HG02798 (cell line): ENCODE data around the gene SLC17A7.
"Not testable (repeated sequence)": the region's sequence is repeated elsewhere in the genome, so short reads cannot be mapped to it uniquely, and the experiment has no call there.

Source experiments
- ATAC-seq: cut with Tn5 transposase; IDR thresholded peaks from one replicate; pipeline ENCODE4 v1.9.1; 2021; ENCODE audit warnings: mild to moderate bottlenecking; ENCODE audit not compliant: unreplicated experiment, poor library complexity

The SLC17A7 gene

DNA sequence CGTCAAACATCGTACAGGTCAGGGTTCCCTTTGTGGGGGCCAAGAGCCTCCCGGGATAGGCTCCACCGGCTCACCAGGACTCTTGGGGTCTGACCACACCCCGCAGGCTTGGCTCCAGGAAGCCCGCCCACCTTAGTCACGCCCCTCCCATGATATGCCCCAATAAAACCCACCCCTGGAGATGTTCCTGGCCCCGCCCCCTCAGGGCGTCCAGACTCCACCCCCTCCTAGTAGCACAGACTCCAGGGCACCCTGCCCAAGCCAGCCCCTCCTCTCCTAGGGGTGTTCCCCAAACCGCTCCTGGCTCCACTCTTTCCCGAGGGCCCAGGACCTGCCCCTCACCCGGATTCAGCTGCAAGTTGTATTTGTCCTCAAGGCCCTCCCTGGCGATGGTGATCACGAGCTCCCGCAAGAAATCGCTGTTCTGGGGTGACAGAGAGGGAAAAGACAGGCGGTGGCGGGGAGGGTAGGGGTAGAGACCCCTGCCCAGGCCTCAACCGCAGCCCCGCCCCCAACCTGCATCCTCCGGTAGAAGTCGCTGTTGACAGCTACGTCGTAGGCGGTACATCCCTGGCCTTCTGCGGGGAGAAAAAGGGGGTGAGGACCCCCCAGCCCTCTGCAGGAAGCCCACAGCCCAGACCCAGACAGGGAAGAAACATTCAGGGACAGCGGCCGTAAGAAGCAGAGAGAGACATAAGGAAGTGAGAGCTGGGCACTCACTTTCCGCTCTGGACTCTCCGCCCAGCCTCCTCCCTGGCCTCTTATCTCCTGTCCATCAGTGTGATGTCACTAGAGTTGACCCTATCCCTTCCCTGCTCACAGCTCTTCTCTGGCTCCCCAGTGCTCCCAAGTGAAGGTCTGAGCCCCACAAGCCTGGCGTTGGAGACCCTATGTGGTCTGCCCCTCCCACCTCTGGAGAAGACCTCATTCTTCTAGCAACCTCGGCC lies 6.4 kb upstream of the SLC17A7 start:
- no peak for ATAC-seq

DNA sequence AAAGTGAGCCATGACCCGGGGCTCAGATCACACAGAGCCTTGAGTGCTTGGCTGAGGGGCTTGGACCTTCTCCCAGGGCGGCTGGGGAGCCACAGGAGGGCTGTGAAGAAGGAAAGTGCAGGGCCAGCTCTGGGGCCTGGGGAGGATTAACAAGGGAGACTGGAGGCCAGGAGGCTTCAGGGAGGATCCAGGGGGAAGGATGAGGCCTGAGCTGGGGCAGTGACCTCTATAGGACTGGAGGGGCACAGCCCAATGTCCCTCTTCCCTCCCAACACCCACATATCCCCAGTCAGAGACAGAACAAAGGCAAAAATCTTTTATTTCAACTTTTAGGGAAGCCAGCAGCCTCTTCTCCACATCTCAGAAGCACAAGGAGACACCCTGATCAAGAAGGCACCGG lies 4.7 kb upstream of the SLC17A7 start:
- ATAC-seq = no peak

DNA sequence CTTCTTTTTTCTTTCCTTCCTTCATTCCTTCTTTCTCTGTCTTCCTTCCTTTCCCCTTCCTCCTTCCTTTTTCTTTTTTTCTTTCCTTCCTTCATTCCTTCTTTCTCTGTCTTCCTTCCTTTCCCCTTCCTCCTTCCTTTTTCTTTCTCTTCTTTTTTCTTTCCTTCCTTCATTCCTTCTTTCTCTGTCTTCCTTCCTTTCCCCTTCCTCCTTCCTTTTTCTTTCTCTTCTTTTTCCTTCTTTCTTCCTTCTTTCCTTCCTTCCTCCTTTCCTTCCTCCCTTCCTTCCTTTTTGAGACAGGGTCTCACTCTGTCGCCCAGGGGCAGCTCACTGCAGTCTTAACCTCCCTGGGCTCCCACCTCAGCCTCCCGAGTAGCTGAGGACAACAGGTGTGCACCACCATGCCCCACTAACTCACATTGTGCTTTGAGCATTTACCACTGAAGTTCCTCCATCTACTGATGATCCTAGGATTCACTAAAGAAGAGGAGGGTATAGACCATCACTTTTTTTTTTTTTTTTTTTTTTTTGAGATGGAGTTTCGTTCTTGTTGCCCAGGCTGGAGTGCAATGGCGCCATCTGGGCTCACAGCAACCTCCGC lies 2.9 kb upstream of the SLC17A7 start:
- not testable (repeated sequence) for ATAC-seq

DNA sequence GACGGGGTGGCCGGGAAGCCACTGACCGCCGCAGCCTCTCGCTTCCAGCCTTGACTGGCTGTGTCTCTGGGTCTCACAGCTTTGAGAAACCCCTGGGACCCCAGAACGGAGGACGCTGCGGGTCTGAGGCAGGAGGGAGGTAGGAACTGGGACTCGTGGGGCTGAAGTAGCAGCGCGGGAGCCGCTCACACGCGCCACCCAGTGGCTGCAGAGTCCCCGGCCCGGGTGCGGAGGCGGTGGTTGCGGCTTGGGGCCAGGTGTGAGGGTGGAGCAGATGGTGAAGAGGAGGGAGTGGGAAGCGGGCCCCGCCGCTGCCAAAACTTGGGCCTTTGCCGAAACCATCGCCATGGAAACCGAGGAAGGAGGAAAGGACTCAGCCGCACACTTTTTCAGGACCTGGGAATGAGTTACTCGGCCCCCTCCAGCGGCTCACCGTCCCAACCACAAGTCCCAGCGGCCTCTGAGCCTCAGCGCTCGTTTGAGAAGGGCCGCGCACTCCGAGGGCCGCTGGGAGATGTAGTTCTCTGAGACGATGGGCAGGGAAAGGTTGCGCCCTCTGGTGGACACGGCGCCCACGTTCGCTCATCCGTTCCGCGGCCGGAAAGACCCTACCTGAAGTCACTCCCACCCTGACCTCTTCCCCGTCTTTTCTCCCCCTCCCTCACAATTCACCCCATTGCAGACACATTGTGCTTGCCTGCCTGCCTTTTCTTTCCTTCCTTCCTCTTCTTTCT lies 2.2 kb upstream of the SLC17A7 start:
- ATAC-seq = peak; percentile 82

DNA sequence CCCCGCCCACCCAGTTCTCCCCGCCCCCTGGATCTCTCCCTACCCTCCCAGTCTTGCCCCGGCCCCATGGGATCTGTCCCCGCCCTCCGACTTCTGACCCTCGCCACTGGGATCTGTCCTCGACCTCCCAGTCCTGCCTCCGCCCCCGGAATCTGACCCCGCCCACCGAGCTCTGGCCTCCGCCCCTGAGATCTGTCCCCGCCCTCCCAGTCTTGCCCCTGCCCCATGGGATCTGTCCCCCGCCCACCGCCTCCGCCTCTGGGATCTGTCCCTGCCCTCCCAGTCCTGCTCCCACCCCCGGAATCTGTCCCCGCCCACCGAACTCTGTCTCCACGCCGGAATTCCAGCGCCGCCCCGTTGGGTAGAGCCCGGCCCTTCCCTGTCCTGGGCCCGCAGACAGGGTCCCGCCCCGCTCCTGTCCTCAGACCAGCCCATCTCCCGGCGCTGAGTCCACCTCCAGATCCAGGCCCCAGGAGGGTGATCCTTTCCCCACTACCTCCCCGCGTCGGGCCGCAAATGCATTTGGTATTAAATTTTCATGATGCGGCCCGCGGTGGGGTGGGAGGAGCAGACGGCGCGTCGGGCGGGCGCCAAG lies 1.5 kb upstream of the SLC17A7 start:
- no peak for ATAC-seq

DNA sequence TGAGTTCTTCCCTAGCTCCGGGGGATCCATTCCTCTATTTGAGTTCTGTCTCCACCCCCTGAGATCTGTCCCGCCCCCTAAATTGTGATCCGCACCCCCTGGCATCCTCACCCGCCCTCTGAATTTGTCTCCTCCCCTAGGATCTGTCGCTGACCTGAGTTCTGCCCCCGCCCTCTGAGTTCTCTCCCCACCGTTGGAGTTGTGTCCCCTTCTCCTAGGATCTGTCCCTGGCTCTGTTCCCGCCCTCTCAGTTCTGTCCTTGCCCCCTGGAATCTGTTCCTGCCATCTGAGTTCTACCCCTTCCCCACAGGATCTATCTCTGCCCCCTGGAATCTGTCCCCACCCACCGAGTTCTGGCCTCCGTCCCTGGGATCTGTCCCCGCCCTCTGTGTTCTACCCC lies 1.0 kb upstream of the SLC17A7 start:
- no peak for ATAC-seq

DNA sequence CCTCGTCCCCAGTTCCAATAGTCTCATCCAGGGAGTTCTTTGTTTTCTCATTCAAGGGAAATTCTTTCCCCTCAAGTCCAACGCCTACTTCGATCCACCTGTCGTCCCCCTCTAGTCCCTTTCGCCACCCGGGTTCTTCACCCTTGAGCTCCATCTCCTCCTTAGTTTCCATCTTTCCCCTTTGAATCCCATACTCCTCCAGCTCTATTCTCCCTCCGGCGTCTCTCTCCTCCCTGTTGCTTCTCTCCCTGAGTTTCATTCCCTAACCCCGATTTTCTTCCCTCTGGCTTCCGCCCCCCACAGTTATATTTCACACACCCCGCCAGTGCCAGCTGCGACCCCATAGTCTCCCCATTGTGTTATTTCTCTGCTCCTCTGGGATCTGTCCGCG lies 628 bp upstream of the SLC17A7 start:
- ATAC-seq = no peak

DNA sequence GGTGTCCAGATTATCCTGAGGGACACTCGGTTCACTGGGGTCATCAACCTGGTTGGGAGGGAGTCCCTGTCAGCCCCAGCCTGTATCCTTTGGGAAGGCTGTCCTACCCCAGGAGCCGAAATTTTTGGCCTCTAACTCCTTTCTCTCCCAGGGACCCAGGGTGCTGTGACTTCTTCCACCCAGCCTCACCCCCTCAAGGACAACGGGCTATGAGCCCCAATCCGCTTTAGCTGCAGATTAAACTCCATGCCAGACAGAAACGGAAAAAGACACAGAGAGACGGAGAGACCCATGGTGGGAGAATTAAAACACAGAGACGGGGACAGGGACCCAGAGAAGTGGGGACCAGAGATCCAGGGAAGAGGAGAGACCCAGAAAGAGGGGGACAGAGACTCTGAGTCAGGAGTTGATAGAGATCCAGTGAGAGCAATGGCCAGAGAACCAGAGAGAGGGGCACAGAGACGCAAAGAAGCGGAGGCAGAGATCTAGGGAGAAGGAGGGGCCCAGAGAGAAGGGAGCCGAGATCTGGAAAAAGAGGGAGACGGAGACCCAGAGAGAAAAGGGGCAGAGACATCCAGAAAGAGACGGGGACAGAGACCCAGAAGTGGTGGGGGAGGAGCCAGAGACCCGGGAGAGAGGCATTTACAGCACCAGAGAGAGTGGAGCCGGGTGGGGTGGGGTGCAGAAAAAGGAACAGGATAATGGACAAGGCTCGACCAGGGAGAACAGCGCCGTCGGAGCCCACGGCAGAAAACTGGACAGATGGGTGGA lies 703 bp downstream of the SLC17A7 start:
- no peak for ATAC-seq

DNA sequence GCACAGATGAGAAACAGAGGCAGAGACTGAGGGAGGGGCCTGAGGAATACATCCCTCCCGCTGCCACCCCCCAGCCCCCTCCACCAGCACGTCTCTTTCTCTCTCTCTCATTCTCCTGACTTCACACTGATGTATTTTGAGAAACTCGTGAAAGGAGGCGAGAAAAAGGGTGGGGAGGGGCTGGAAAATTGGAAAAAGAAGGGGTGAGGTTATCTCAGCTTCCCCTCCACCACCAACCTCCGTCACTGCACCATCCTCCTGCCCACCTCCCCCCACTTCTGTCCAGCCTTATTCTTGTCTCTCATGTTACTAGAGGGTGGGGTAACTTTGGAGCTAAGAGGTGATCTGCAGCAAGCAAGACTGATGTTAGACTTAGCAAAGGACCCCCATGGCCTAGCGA lies 1.5 kb downstream of the SLC17A7 start:
- ATAC-seq = no peak

DNA sequence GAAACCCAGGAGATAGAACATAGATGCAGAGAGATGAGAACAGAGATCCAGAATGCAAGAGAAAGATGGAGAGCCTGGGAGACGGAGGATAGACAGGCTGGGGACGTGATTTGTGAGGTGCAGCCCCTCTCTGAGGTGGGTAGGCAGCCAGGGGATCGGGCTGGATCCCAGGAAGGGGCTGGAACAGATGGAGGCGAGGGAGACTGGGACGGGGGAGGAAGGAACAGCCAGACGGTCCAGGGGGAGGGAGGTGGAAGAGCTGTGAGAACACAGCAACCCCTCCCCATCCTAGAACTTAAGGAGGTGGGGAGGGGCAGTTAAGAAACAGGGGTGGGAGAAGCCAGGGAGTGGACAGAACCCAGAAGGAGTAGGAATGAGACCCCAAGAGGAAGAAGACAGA lies 3.1 kb downstream of the SLC17A7 start:
- no peak for ATAC-seq

DNA sequence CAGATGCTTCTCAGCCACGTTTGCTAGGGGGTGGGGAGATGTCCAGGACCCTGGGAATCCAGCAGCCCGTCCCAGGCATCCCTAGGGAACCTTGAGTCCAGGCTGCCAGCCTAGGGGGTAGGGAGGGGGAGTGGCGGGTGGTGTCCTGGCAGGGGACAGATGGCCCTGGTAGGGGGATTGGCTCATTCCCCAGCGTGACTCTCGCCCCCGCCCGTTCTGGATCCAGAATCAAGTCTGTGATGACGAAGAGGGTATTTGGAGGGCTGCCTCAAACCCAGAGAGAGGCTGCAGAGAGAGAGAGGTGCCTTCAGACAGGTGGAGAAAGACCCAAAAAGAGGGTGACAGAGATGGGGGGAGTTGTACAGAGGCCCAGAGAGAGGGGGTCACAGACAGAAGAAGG lies 4.1 kb downstream of the SLC17A7 start:
- ATAC-seq = no peak

DNA sequence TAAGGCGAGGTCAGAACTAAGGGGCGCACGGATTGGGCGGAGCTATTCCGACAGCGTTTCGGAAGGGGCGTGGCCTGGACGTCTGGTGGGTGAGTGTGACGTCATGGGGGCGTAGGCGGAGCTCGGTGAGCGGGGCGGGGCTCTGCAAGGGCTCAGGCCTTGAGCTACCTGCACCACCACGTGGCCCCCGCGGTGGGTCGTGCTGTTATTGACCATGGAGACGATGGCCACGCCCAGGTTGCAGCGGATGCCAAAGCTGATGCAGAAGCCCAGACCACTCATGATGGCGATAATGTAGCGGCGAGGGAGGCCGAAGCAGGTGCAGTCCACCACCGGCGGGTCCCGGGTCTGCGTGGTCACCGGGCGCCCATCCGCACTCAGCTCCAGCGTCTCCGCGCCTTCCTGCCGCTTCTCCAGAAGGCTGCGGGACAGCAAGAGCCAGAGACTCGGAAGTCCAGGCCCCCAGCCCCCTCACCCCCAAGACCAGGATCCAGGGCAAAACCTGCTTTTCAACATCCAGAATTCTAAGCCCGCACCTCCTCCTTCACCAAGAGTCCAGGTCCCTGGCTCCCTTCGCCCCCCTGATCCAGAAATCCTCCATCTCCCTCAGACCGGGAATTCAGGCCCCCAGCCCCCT lies 4.8 kb downstream of the SLC17A7 start:
- ATAC-seq = no peak

DNA sequence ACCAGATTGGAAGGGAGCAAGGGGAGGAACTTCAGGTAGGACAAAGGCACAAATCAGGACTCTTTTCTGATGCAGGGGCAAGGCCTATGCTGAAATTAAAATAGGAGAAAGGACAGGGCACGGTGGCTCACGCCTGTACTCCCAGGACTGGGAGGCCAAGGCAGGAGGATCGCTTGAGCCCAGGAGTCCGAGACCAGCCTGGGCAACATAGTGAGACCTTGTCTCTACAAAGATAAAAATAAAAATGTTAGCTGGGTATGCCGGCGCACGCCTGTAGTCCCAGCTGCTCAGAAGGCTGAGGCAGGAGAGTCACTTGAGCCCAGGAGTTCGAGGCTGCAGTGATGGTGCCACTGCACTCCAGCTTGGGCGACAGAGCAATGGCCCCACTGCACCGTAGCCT lies 5.7 kb downstream of the SLC17A7 start:
- ATAC-seq = no peak

DNA sequence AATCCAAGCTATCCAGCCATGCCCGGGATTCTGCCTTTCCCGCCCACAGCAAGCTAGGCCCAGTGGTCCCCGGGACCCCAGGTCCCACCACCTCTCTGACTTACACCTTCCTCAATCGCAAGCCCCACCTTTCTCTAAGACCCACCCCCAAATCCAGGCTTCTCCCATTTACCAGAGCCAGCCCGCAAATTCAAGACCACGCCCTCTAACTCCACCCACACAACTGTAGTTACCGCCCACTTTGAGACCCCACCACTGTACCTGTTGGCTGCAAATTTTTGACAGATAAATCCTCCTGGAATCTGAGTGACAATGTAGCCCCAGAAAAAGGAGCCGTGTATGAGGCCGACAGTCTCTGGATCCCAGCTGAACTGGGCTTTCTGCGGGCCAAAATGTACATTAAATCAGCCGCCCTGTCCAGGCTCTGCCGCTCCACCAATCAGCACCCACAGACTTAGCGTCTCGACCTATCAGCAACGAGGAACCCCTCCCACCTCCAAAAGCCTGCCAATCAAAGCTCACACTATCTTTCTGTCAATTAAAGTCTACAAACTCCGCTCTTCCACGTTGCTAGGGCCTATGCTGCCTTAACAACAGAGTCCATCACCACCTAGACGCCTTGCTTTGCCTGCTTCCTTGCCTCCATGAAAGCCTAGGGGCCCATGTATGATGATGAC lies 6.3 kb downstream of the SLC17A7 start:
- ATAC-seq = no peak

DNA sequence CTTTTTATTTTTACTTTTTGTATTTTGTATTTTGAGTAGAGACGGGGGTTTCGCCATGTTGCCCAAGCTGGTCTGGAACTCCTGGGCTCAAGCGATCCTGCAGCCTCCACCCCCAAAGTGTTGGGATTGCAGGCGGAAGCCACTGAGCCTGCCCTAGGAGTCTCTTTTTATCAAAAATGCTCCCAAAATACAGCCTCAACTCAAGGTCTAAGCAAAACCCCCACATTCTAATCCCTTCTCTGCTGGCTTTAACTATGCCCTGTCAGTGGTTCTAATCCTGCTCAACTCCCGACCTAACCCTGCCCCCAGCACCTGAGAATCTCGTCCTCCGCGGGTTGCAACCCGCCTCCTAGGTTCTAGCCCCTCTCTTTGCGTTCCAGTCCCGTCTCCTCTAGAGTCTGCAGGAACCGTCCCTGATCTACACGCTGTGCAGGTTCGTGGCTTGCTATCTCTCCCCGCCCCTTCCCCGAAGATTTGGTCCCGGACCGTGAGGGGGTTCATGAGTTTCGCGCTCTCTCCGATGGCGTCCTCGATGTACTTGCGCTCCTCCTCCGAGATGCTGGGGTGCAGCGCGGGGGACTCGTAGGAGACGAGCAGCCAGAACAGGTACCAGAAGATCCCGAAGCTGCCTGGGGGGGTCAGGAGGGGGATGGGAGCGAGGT lies 8.0 kb downstream of the SLC17A7 start:
- ATAC-seq = no peak

DNA sequence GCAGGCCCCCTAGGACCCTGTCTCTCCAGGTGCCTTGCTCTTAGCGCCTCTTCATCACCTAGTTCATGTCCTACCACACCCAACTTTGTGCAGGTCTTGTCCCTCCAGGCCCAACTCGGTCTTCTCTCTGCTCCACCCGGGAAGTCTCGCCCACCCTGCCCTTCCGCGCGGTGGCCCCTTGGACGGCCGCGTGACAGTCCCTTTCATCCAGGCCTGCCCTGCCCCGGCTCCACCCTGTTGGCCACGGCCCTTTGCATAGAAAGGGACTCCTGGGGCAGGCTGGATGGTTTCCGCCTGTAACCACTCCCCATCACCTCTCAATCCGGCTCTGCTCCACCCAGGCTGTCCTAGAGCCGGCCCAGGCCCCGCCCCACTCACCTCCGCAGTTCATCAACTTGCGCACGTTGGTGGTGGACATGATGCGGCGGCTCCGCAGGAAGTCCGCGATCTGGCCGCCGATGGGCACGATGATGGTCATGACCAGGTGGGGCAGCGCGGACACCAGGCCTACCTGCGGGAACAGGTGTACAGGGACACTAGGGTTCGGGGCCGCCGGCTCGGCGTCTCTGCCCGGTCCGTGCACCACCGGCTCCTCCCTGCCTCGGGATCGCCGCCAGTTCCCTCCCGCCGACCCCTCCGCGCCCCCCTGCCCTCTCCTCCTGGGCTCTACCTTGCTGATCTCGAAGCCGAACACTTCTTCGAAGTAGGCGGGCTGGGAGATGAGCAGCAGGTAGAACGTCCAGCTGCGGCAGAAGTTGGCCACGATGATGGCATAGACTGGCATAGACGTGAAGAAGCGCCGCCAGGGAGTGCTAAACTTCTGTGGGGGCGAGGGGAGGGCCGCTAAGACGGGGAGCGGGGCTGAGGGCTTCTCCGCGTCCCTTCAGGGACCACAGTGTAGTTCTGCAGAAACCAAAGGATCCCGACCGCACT lies 8.9 kb downstream of the SLC17A7 start:
- ATAC-seq = no peak

DNA sequence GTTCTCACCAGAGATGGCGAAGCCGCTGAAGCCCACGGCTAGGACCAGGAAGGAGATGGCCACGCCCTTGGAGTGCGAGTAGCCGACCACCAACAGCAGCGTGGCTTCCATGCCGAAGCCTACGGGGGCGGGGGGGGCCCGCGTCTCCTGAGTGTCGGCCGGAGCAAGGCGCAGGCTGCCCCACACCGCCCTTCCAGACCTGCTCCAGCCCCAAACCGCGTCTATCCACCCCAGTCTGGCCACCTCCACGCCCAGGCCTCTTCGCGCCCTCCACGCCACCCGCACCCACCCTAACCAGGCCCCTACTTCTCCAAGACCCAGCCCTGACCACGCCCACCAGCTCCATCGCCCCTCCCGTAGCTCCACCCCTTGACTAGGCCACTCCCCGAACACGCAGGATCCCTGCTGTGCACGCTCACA lies 10.0 kb downstream of the SLC17A7 start:
- ATAC-seq = no peak
